NB4 (cell line): ENCODE results near the gene COL5A1.

Experiments used
- DNase-seq: peaks from one replicate; pipeline ENCODE4 v3.0.0; 2010; ENCODE audit warnings: low read depth
- H3K4me3 ChIP-seq: one replicate; pipeline ENCODE4 v1.5.1; 2011; ENCODE audit warnings: mild to moderate bottlenecking, low read depth, low read length, moderate library complexity
- CTCF ChIP-seq: IDR thresholded peaks from one replicate; pipeline ENCODE4 v1.5.1; 2012; ENCODE audit warnings: low read depth, low read length
- MYC ChIP-seq: IDR thresholded peaks from 2 replicates; pipeline ENCODE4 v1.6.1; 2011; ENCODE audit warnings: low read depth, low read length
- POLR2A ChIP-seq: IDR thresholded peaks from 2 replicates; pipeline ENCODE4 v1.6.1; 2011; ENCODE audit warnings: mild to moderate bottlenecking; ENCODE audit not compliant: insufficient read length; ENCODE audit errors: extremely low read depth
- TF ChIP-seq, protein P1 (sequence below): IDR thresholded peaks from 2 replicates; pipeline ENCODE4 v1.6.1; 2011; ENCODE audit warnings: low read depth, low read length

COL5A1 gene

GRCh38 chr9:134796882-134797281 is 155.3 kb downstream of the COL5A1 start:
- TF ChIP-seq POLR2A (no peak), CTCF (no peak), MYC (no peak)
- TF ChIP-seq, protein P1, sequence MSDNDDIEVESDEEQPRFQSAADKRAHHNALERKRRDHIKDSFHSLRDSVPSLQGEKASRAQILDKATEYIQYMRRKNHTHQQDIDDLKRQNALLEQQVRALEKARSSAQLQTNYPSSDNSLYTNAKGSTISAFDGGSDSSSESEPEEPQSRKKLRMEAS = no peak
- no peak for DNase-seq
- H3K4me3 ChIP-seq = no peak overlapping the region

DNA sequence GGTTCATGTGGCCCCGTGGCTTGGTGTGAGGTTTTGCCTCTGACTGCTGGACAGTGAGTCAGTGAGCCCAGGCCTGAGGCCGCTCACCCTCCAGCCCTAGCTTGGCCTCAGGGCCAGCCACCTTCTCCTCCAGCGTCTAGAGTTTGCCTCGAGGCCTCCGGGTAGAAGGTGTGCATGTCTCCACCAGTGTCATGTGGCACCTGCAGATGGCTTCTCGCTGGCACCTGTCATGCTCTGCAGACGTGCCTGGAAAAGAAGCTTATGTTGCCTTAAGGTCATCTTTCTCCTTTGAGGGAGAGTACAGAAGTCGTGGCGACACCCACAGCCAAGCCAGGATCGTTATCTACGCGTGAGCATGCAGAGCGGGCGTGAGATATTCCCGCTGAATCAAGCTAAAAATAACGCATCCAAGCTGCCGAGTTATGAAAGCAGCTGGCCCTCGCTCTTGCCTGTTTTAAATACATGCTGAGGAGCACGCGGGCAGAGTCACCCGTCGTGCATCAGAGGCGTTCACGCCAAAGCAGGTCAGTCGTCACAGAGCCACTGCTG is 159.3 kb downstream of the COL5A1 start:
- no peak overlapping the region for H3K4me3 ChIP-seq
- no peak for DNase-seq
- TF ChIP-seq CTCF (no peak), MYC (no peak), POLR2A (no peak)
- TF ChIP-seq, protein P1 = no peak

DNA sequence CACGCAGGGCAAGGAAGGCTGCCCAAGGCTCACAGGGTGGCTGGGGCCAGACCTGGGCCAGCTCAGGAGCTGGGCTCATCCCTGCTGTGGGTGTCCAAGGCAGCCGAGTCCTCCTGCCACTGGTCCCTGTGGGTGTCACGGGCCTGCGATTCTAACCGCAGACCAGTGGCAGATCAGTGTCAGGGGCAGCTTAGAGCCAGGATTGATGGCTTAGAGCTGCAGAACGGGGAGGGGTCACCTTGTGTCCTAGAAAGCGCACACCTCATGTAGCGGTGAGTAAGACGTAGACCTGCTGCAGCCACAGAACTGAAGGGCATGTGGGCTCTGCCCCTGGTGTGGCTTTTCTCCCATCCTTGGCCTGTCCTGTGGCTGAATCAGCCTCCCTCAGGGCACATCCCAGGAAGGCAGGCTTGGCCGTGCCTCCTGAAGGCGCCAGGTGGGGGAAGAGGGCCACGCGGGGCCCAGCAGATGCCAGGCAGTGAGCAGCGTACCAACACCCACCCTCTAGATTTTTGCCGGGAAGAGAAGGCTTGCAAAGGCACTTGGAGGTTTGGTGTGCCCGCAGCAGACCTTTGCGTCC is 160.7 kb downstream of the COL5A1 start:
- TF ChIP-seq, protein P1 = no peak
- TF ChIP-seq MYC (no peak), POLR2A (no peak), CTCF (no peak)
- no peak for DNase-seq
- no peak overlapping the region for H3K4me3 ChIP-seq

GRCh38 chr9:134804871-134805270 is 163.3 kb downstream of the COL5A1 start:
- no peak overlapping the region for H3K4me3 ChIP-seq
- TF ChIP-seq CTCF = no peak
- no peak for TF ChIP-seq MYC
- TF ChIP-seq, protein P1 = no peak
- TF ChIP-seq POLR2A = no peak
- DNase-seq = no peak

DNA sequence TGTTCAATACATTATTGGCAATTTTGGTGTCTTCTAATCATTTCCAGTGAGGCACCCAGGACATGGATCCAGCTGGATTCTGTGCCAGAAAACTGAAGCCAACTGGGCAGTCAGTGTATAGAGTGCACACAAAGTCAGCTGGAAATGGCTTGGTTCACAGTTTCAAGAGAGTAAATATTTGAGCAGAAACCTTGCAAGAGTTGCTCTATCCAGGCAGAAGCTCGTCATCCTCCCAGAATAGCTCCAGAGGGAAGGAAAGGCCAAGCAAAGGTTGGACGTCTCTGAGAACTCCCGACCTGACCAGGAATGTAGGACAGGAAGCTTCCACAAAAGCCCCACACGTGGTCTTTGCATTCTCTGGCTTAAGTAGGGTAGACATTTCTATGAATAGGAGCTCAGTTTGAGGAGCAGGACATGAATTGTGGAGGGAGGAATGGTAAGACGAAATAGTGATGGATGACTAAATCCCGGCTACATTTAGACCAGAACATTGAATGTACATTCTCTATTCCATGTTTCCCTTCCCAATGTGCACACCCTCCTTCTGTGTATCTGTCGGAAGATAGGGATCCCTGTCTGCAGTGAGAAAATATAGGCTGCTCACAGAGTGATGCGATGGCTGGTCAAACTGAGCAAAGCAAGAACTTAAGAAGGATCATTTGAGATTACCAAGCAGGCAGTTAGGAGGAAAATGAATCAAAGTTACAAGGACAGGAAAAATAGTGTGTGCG is 166.3 kb downstream of the COL5A1 start:
- H3K4me3 ChIP-seq = no peak overlapping the region
- TF ChIP-seq, protein P1 = no peak
- no peak for TF ChIP-seq CTCF
- TF ChIP-seq MYC = no peak
- TF ChIP-seq POLR2A = no peak
- DNase-seq = no peak
